Muscle of back (tissue), 11 donors: ENCODE data around the gene USP9X. TPM values are rescaled to one million over a fixed set of nuclear protein-coding genes. Genes with fewer than 3 reads are reported as not detected.
"Not testable (repeated sequence)": the region's sequence is repeated elsewhere in the genome, so short reads cannot be mapped to it uniquely, and the experiment has no call there.

ENCODE experiments used
- DNase-seq, 3 donors: peaks; one replicate each; pipeline versions ENCODE4 v3.0.0 to v3.0.0-alpha.2; 2013
- polyA plus RNA-seq, 10 donors: library from polyadenylated mRNA; unstranded; fragments of 120-200 nt; gene quantifications; one replicate each; pipeline ENCODE4 v1.2.1, GENCODE V29; 2013; ENCODE audit not compliant: insufficient read length in 10 of 10

USP9X gene
- polyA plus RNA-seq, 10 donors: 44.0 to 62.3 (median 50.8) TPM

GRCh38 chrX:41122664-41123257 lies 37.5 kb downstream of the USP9X start:
- no peak for DNase-seq

DNA sequence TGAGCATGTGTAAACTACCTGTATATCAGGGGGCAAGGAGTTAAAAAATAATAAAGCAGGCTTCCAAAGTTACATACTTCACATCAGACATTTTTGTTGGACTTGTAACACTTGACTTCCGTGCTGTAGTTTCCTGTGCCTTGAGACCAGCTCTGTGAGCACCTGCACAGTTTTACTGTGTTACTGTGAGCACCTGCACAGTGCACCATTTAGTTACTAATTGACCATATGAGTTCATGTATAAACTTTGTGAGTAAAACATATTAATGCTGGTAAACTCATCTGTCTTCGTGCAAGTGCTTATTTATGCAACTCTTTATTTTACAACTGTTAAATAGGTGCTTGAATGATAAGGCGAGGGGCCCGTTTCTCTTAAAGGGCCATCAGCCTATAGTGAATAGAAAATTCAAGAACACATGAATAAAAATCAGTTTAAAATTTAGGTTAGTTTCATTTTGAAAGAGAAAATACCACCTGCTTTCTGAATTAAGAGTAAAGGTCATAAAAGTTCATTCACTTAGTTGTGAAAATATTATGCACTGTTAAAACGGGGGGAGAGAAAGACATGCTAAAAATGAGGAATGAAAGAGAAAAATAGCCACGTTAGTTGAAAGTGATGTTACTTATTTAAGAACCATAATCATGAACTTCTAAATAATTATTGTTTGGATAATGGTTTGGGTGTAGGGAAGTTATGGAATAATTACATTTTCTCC lies 42.4 kb downstream of the USP9X start:
- DNase-seq: no peak

DNA sequence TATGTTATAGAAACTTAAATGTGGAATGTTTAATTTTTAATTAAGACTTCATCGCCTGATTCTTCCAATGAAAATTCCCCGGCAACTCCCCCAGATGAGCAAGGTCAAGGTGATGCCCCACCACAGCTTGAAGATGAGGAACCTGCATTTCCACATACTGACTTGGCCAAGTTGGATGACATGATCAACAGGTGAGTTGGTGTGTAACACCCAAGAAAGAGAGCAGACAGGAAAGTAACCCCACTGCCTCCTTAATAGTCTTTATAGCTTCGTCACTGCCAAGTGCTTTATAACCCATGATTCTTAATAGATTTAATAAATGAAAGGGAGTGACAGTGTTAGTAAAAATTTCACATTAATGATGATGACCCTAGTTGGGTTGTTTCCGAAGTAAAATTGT lies 43.7 kb downstream of the USP9X start:
- DNase-seq: no peak

- no peak for DNase-seq
Measured at GRCh38 chrX:41131766-41132165, 46.5 kb downstream of the USP9X start.

GRCh38 chrX:41133551-41133950 lies 48.3 kb downstream of the USP9X start:
- DNase-seq: no peak

GRCh38 chrX:41137589-41137988 lies 52.3 kb downstream of the USP9X start:
- no peak for DNase-seq

GRCh38 chrX:41142130-41142910 lies 57.1 kb downstream of the USP9X start:
- no peak for DNase-seq

DNA sequence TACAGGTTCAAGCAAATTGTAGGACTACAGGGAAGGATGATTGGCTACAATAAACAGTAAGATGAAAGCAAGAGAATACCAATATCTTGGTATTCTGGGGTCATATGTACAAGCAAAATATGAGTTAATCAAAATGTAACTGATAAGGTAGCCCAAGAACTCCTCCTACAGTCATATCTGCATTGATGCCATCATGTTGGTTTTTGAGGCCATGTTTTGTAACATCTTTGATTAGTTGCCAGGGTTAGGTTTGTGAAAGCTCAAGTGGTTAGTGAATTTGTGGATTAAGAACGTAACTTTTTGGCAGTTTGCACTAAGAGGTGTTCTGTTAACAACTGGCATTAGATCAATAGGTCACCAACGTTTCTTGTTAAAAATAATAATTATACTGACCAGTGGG lies 59.6 kb downstream of the USP9X start:
- DNase-seq: no peak

- peak in 1 of 3 donors; percentile 53 for DNase-seq
Measured at GRCh38 chrX:41145920-41146608, 60.8 kb downstream of the USP9X start.

- DNase-seq: peak in 1 of 3 donors; percentile 12
Measured at GRCh38 chrX:41148553-41148952, 63.3 kb downstream of the USP9X start.

DNA sequence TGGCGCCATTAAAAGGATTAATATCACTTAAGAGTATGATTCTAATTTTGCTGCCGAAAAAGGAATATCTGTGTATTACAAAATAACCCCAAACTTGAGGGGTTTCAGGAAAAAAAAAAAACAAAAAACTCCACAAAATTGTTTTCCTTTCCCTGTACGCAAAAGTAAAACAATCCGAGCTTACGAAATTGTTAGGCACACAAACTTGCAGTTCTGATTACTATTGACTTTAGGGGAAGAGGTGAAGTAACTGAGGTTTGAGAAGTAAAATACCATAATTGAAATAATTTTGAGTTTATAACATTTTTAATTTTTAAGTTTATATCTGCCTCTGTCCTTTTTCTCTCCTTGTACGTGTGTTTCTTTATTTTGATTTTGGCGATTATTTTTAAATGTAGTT lies 64.8 kb downstream of the USP9X start:
- DNase-seq: no peak

GRCh38 chrX:41151726-41152125 lies 66.5 kb downstream of the USP9X start:
- DNase-seq: not testable (repeated sequence)

DNA sequence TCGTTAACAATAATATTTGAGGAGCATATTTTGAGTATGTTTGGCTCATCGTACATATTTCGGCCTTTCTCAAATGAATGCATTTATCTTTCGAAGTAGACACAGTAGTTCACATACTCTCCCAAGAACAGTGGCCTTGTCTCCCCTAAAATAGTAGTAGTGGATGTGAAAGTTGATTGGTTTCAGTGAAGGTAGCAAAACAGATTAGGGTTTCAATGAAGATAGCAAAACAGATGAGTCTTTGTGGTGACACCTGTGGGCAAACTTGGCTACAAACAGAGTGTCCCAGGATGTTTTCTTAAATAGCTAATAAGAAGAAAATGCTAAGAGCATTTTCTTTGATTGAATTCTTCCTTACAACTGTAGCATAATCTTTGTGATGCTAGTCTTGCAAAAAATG lies 67.0 kb downstream of the USP9X start:
- no peak for DNase-seq

GRCh38 chrX:41153448-41153847 lies 68.2 kb downstream of the USP9X start:
- no peak for DNase-seq

DNA sequence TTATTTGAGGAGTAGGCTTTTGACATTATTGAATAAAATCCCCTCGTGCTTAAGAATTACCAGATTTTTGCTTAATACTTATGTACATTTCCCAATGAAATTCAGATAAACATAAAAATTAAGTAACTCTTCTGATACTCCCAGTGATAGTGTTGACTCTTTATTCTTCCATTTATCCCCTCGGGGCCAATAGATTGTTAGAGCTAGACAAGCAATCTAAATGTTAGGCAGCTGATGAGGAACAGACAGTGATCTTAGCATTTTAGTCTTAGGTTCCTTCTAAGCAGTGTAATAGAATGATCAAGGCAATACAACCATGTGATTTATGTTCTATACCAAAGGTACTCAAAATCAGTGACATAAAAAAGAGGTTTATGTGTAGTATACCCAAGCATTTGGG lies 68.7 kb downstream of the USP9X start:
- no peak for DNase-seq

DNA sequence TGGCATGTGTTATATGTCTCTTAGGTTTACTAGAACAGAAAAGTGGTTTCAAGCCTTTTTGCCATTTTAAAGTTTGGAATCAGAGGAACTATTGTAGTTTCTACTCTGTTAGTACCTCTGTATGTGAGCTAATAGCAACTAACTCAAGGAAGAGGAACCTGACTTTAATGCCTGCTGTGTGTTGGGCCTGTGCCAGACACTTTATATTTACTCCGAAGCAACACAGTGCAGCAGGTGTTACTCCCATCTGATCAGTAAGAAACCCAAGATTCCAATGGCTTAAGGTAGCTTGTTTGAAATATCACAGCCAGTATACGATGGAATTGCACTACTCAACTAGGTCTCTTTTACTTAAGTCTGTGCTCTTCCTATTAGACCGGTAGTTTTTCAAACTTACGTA lies 79.2 kb downstream of the USP9X start:
- peak in 2 of 3 donors; percentile 6 to 7 for DNase-seq

DNA sequence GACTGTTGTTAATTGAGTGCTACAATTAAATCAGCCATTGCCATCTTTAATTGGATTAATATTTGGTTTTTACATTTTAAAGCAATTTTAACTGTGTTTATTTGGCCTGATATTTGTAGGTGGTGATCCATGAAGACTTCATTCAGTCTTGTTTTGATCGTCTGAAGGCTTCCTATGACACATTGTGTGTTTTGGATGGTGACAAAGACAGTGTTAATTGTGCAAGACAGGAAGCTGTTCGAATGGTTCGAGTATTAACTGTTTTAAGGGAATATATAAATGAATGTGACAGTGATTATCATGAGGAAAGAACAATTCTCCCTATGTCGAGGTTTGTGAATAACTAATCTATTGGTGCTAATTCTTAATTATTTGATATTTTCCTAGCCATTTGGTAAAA lies 82.6 kb downstream of the USP9X start:
- no peak for DNase-seq

GRCh38 chrX:41176263-41176662 lies 91.0 kb downstream of the USP9X start:
- no peak for DNase-seq

DNA sequence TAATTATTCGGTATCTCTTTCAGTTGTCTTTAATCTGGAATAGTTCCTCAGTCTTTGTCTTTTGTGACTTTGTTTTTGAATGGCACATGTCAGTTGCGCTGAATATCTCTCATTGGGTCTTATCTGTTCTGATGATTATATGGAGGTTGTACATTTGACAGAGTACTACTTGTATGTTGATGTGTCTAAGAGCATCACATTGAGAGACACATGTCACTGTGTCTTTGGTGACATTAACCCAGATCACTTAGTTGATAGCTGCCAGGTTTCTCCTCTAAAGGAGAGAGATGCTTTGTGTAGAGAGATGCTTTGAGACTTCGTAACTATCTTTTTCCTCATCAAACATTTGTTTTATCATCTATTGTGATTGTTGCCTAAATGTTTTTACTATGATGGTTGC lies 92.1 kb downstream of the USP9X start:
- DNase-seq: no peak

DNA sequence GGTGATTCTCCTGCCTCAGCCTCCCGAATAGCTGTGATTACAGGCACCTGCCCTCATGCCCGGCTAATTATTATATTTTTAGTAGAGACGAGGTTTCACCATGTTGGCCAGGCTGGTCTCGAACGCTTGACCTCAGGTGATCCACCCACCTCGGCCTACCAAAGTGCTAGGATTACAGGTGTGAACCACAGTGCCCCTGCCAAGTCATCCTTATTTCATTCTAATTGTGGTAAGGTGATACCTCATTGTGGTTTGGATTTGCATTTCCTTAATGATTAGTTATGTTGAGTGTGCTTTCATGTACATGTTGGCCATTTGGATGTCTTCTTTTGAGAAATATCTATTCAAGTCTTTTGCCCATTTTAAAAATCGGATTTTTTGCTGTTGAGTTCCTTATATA lies 93.0 kb downstream of the USP9X start:
- DNase-seq: no peak

DNA sequence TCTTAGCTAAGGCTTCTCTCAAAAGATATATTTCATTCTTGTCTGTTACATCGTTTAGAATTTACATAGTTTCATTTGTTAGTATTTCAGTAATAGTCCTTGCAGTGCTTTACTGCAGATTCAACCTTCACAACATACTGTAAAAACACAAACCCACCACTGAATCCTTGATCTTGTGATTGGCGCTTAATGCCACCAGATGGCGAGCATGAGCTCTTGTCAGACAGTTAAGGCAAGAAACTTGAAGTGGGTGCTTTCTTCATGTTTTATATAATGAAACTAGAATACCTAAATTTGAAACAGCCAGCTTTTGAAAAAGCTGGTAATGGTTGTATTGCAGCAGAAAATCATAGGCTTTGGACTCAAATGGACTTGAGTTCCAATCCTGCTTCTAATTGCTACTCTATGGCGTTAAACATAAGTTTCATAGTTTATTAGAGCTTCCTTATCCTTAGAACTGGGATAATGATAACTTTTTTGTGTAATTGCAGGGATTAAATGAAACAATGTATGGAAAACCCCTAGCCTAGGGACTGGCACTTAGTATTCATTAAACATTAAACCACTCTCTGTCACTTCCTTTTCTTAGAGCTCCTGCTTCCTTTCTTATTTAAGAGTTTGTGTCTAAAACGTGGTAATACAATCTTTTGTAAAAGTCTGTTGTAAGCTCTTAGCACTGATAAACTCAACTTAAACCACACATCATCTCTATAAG lies 95.1 kb downstream of the USP9X start:
- peak; percentile 18 to 55 (median 49) for DNase-seq

DNA sequence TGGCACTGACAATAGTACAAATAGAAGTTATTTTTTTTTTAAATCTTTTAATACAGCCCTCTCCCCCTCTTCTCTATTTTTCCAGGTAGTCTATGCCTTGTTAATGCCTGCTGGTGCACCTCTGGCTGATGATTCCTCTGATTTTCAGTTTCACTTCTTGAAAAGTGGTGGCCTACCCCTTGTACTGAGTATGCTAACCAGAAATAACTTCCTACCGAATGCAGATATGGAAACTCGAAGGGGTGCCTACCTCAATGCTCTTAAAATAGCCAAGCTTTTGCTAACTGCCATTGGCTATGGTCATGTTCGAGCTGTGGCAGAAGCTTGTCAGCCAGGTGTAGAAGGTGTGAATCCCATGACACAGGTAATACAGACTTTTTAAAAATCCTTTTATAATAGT lies 99.1 kb downstream of the USP9X start:
- DNase-seq: no peak
